Measurements from ENCODE around the gene CEP44. TPM values are rescaled to one million over a fixed set of nuclear protein-coding genes. Genes with fewer than 3 reads are reported as not detected.

Gene CEP44
- polyA plus RNA-seq, 1 donor from 2014 or later, result 19.3 TPM

- Histone ChIP-seq H4K20me1 (ENCODE audit: insufficient read depth) (no peaks in the 10 kb centered on the region), H3F3A (ENCODE audit: insufficient read depth, low read length, poor library complexity, severe bottlenecking) (no peaks in the 10 kb centered on the region), H3K4me2 (ENCODE audit: low read length) (no peak overlapping the region), H3K9ac (ENCODE audit: low read length) (no peak overlapping the region), H3K79me2 (replicated peaks; ENCODE audit: insufficient read depth, low read length) (no peaks in the 10 kb centered on the region), H3K27me3 (ENCODE audit: insufficient read depth, low read depth, low read length) (no peaks in the 10 kb centered on the region), H2AFZ (ENCODE audit: low read depth, low read length) (no peak overlapping the region), H3K9me2 (ENCODE audit: insufficient read depth, low read length) (no peaks in the 10 kb centered on the region), H3K27ac (ENCODE audit: low read length) (no peak overlapping the region), H3K9me3 (ENCODE audit: low read length) (no peaks in the 10 kb centered on the region), H3K36me3 (ENCODE audit: insufficient read depth, low read length) (no peaks in the 10 kb centered on the region), H3K4me3 (ENCODE audit: low read length) (no peak overlapping the region)
- no peak for TF ChIP-seq RAD21 (conservative IDR thresholded peaks at IDR 0.05)
- TF ChIP-seq MXI1 (conservative IDR thresholded peaks at IDR 0.05; ENCODE audit: poor library complexity, severe bottlenecking), result no peak
- no peak for TF ChIP-seq TAF1 (IDR thresholded peaks at IDR 0.05; ENCODE audit: low read depth)
- no peak for TF ChIP-seq SMC3 (conservative IDR thresholded peaks at IDR 0.05; ENCODE audit: poor library complexity)
- TF ChIP-seq EZH2 (IDR thresholded peaks at IDR 0.05; ENCODE audit: borderline replicate concordance, insufficient read depth, low read length, poor library complexity, severe bottlenecking), result no peak
- no peak for TF ChIP-seq EP300 (conservative IDR thresholded peaks at IDR 0.05; ENCODE audit: poor library complexity, severe bottlenecking)
- TF ChIP-seq CTCF (IDR thresholded peaks at IDR 0.05; ENCODE audit: poor library complexity, severe bottlenecking), result no peak
Measured at GRCh38 chr4:174314770-174315169, 31.1 kb downstream of the CEP44 start.

GRCh38 chr4:174316546-174316945 is 32.8 kb downstream of the CEP44 start:
- H3K4me2 ChIP-seq (ENCODE audit: low read length), result no peak overlapping the region
- no peaks in the 10 kb centered on the region for H3K36me3 ChIP-seq (ENCODE audit: insufficient read depth, low read length)
- no peak overlapping the region for H3K27ac ChIP-seq (ENCODE audit: low read length)
- H3F3A ChIP-seq (ENCODE audit: insufficient read depth, low read length, poor library complexity, severe bottlenecking), result no peaks in the 10 kb centered on the region
- no peaks in the 10 kb centered on the region for H3K9me2 ChIP-seq (ENCODE audit: insufficient read depth, low read length)
- H4K20me1 ChIP-seq (ENCODE audit: insufficient read depth), result no peaks in the 10 kb centered on the region
- no peak overlapping the region for H3K4me3 ChIP-seq (ENCODE audit: low read length)
- no peaks in the 10 kb centered on the region for H3K27me3 ChIP-seq (ENCODE audit: insufficient read depth, low read depth, low read length)
- no peak overlapping the region for H2AFZ ChIP-seq (ENCODE audit: low read depth, low read length)
- TF ChIP-seq POLR2AphosphoS5 (IDR thresholded peaks at IDR 0.05), result no peak
- no peak for TF ChIP-seq MXI1 (conservative IDR thresholded peaks at IDR 0.05; ENCODE audit: poor library complexity, severe bottlenecking)
- TF ChIP-seq TAF1 (IDR thresholded peaks at IDR 0.05; ENCODE audit: low read depth), result no peak
- no peak for TF ChIP-seq RAD21 (conservative IDR thresholded peaks at IDR 0.05)
- TF ChIP-seq EZH2 (IDR thresholded peaks at IDR 0.05; ENCODE audit: borderline replicate concordance, insufficient read depth, low read length, poor library complexity, severe bottlenecking), result no peak
- no peak for TF ChIP-seq EP300 (conservative IDR thresholded peaks at IDR 0.05; ENCODE audit: poor library complexity, severe bottlenecking)
- TF ChIP-seq REST (IDR thresholded peaks at IDR 0.05; ENCODE audit: borderline replicate concordance), result no peak
- TF ChIP-seq CTCF (IDR thresholded peaks at IDR 0.05; ENCODE audit: poor library complexity, severe bottlenecking), result no peak
- TF ChIP-seq SMC3 (conservative IDR thresholded peaks at IDR 0.05; ENCODE audit: poor library complexity), result no peak
- H3K79me2 ChIP-seq (replicated peaks; ENCODE audit: insufficient read depth, low read length), result no peaks in the 10 kb centered on the region
- no peak overlapping the region for H3K9ac ChIP-seq (ENCODE audit: low read length)
- H3K9me3 ChIP-seq (ENCODE audit: low read length), result no peaks in the 10 kb centered on the region

Data from neural cell (in vitro differentiated cells).